GM20431 (cell line): ENCODE measurements around the gene SOX30.

Experiments
- in situ Hi-C: fragments of 300-500 bp; cut with MseI, MboI; formaldehyde crosslinking; loops from one replicate; pipeline ENCODE4 v1.15.0; 2020; ENCODE audit warnings: low sequenced_read_pairs; ENCODE audit not compliant: unreplicated experiment

The SOX30 gene

DNA sequence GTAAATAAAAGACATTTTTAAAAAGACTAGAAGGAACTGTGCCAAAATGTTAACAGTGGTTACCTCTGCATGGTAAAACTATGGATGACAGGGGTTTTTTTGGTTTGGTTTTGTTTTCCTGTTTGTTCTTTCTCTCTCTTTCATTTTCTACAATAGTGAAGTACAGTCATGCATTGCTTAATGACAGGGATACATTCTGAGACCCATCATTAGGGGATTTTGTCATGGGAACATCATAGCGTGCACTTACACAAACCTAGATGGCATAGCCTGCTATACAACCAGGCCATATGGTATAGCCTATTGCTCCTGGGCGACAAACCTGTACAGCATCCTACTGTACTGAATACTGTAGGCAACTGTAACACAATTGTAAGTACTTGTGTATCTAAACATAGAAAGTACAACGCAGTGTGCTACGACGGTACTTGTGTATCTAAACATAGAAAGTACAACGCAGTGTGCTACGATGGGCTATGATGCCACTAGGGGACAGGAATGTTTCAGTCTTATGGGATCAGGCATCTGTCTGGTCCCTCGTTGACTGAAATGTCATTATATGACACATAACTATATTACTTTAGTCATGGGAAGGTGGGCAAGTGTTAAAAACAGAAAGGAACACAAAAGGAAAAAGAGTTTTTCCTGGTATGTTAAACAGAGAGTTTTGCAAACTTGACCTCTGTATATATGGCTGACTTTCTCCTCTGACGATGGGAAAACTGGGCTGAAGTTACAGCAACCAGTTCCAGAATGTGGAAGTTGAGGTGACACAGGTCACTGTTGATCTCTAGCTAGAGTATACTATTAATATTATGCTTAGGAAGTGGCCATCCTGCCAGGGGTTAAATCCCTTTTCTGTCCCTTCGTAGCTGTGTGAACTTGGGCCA, 69.3 kb downstream of the SOX30 start:
- in situ Hi-C loops = no loop called here

DNA sequence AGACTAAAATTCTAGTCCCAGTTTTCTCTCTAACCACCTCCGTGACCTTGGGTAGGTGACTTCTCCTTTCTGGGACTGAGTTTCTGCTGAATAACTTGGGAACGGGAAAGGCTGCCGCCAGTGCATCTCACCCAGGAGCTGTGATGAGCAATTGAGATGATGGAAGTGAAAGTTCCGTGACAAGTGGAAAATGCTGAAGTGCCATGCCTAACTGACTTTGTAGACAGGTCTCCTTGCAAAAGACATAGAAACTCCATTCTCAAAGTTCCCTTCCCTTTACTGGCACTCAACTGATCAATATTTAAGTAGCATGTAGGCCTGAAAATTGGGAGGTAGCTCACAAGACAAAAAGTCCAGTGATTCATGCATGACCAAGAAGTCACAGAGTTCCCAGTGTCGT, 70.3 kb downstream of the SOX30 start:
- in situ Hi-C loops = no loop called here

DNA sequence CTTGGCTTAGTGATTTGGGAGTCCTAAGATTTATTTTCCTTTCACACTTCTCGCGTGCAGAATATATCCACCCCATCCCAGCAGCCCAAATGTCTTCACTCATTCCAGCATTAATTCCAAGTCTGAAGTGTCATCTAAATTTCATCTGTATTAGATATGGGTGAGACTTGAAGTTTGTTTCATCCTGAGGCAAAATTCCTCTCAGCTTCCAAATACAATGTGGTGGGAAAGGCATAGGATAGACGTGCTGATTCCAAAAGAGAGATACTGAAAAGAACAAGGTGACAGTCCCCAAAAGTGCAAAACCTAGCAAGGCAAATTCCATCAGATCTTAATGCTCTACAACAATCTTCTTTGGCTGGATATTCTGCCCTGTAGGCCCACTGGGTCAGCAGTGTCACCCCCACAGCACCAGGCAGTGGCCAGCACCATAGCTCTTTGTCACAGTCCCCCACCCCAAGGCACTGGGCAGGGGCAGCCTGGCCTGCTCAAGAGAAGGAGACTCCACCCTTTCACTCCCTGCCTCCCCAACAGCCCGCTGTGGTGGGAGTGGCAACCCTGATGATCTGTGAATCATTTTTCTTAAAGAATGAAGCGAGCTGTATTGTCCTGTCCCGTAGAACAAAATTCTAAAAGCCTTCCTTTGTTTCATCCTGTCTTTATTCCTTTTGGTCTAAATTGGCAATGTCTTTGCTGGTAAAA, 74.0 kb downstream of the SOX30 start:
- in situ Hi-C loops = no loop called here

DNA sequence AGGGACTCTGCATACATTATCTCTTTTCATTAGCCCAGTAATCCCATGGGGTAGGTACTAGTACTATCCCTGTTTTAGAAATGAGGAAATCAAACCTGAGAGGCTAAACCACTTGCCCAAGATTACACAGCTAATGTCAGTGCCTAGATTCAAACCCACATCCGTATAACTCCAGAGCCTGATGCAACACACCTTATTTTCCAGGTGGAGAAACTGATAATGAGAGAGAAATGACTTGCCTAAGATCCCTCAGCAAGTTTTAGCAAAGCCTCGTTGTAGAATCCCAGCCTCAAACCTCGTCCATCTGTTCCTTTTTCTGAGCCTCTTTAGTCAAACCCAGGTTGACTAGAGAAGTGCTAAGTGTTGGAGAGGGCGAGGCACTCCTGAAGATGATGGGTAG, 75.6 kb downstream of the SOX30 start:
- in situ Hi-C loops = no loop called here
